ENCODE data around the gene SETMAR. TPM values are rescaled to one million over a fixed set of nuclear protein-coding genes. Genes with fewer than 3 reads are reported as not detected.

Gene SETMAR
- total and polyA plus RNA-seq, 2 of the 13 experiments (the other 11 are each of a cell fraction or from before 2014, with no cell fraction given), result 7.0 to 16.7 TPM

- TF ChIP-seq ZNF687 (CRISPR knock-in tag; IDR thresholded peaks at IDR 0.05) (peak; percentile 33; the same call in 1 of the 2 replicates), ERF (CRISPR knock-in tag; IDR thresholded peaks at IDR 0.05) (no peak), ZFP90 (CRISPR knock-in tag; IDR thresholded peaks at IDR 0.05; ENCODE audit: borderline replicate concordance) (no peak), FLYWCH1 (CRISPR knock-in tag; IDR thresholded peaks at IDR 0.05) (no peak), SSRP1 (CRISPR knock-in tag; IDR thresholded peaks at IDR 0.05) (no peak), ZNF12 (CRISPR knock-in tag; IDR thresholded peaks at IDR 0.05) (no peak), NR2F1 (CRISPR knock-in tag; IDR thresholded peaks at IDR 0.05) (peak in 1 of 2 experiments; percentile 51; a peak in 1 of 4 replicates), JDP2 (CRISPR knock-in tag; IDR thresholded peaks at IDR 0.05; ENCODE audit: borderline replicate concordance) (no peak), SMC3 (IDR thresholded peaks at IDR 0.05; ENCODE audit: low read length) (no peak), NR2F6 (IDR thresholded peaks at IDR 0.05) (peak; percentile 69), NR2F6 (CRISPR knock-in tag; IDR thresholded peaks at IDR 0.05) (peak; percentile 77), RORA (CRISPR knock-in tag; IDR thresholded peaks at IDR 0.05) (no peak)
- TF ChIP-seq, protein P1, sequence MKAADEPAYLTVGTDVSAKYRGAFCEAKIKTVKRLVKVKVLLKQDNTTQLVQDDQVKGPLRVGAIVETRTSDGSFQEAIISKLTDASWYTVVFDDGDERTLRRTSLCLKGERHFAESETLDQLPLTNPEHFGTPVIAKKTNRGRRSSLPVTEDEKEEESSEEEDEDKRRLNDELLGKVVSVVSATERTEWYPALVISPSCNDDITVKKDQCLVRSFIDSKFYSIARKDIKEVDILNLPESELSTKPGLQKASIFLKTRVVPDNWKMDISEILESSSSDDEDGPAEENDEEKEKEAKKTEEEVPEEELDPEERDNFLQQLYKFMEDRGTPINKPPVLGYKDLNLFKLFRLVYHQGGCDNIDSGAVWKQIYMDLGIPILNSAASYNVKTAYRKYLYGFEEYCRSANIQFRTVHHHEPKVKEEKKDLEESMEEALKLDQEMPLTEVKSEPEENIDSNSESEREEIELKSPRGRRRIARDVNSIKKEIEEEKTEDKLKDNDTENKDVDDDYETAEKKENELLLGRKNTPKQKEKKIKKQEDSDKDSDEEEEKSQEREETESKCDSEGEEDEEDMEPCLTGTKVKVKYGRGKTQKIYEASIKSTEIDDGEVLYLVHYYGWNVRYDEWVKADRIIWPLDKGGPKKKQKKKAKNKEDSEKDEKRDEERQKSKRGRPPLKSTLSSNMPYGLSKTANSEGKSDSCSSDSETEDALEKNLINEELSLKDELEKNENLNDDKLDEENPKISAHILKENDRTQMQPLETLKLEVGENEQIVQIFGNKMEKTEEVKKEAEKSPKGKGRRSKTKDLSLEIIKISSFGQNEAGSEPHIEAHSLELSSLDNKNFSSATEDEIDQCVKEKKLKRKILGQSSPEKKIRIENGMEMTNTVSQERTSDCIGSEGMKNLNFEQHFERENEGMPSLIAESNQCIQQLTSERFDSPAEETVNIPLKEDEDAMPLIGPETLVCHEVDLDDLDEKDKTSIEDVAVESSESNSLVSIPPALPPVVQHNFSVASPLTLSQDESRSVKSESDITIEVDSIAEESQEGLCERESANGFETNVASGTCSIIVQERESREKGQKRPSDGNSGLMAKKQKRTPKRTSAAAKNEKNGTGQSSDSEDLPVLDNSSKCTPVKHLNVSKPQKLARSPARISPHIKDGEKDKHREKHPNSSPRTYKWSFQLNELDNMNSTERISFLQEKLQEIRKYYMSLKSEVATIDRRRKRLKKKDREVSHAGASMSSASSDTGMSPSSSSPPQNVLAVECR (CRISPR knock-in tag; IDR thresholded peaks at IDR 0.05; ENCODE audit: borderline replicate concordance), result peak; percentile 19; the same call in 1 of the 2 replicates
- TF ChIP-seq, protein P2, sequence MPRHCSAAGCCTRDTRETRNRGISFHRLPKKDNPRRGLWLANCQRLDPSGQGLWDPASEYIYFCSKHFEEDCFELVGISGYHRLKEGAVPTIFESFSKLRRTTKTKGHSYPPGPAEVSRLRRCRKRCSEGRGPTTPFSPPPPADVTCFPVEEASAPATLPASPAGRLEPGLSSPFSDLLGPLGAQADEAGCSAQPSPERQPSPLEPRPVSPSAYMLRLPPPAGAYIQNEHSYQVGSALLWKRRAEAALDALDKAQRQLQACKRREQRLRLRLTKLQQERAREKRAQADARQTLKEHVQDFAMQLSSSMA (CRISPR knock-in tag; IDR thresholded peaks at IDR 0.05), result no peak
- TF ChIP-seq, protein P3, sequence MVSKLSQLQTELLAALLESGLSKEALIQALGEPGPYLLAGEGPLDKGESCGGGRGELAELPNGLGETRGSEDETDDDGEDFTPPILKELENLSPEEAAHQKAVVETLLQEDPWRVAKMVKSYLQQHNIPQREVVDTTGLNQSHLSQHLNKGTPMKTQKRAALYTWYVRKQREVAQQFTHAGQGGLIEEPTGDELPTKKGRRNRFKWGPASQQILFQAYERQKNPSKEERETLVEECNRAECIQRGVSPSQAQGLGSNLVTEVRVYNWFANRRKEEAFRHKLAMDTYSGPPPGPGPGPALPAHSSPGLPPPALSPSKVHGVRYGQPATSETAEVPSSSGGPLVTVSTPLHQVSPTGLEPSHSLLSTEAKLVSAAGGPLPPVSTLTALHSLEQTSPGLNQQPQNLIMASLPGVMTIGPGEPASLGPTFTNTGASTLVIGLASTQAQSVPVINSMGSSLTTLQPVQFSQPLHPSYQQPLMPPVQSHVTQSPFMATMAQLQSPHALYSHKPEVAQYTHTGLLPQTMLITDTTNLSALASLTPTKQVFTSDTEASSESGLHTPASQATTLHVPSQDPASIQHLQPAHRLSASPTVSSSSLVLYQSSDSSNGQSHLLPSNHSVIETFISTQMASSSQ (IDR thresholded peaks at IDR 0.05; ENCODE audit: low read depth), result peak; percentile 69
- TF ChIP-seq, protein P3 (CRISPR knock-in tag; IDR thresholded peaks at IDR 0.05; ENCODE audit: borderline replicate concordance), result 0 out of 2 replicates have a peak, but pooled peaks have one; percentile 33
These were observed 29.8 kb downstream of the SETMAR start (continued) for GRCh38 chr3:4332991-4333390.
